GM19023 (cell line): Measurements from ENCODE around the gene UST.

Experiments
- ATAC-seq: cut with Tn5 transposase; IDR thresholded peaks from one replicate; pipeline ENCODE4 v1.9.1; 2021; ENCODE audit warnings: mild to moderate bottlenecking, moderate library complexity; ENCODE audit not compliant: unreplicated experiment

UST gene

DNA sequence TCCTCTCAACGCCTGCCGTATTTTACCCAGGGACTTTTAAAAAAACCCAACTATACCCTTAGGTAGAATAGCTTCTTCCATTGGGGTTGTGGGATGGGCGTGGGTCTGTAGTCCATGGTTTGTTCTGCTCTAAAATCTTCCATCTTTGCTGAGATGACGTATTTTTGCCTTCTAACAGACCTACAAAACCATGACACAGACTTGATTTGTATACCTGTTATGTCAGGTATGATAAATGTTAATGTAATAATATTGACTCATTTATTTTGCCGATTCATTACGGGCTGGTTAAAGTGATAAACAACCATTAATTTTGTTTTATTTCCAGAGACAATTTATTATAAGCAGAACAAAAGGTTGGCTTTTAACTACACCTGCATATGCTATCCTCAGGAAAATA, 48.7 kb downstream of the UST start:
- no peak for ATAC-seq

DNA sequence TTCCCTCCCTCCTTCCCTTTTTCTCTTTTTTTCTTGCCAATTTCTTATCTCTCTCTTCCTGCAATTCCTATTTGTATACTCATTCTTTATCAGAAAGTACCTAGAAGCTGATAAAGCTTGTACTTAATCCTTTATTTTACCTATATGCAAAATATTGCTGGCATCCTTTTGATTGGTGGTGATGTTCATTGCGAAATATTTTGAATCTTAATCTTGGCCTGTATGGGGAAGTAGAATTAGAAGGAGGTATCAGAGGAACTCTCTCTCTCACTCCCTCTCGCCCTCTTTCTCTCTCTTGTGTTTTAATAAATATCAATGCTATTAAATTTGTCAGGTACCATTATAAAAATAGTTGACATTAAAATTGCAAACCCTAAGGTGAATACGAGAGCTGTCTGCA, 52.8 kb downstream of the UST start:
- no peak for ATAC-seq

DNA sequence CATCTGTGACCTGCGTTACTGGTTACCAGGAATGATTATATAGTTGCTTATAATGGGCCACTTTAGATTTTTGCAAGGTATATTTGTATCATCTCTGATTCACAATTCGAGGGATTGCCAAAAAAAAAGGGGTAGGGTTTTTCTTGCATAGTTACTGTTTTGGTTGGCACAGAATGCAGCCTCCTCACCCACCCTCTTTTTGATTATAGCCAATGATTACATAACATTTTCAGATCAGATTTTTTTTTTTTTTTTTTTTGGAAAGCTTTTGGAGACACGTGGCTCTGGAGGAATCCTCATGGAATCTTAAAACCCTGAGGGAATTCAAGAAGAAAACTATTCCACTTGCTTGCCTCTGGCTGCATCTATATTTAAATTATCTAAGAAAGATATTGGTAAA, 53.7 kb downstream of the UST start:
- ATAC-seq = no peak

DNA sequence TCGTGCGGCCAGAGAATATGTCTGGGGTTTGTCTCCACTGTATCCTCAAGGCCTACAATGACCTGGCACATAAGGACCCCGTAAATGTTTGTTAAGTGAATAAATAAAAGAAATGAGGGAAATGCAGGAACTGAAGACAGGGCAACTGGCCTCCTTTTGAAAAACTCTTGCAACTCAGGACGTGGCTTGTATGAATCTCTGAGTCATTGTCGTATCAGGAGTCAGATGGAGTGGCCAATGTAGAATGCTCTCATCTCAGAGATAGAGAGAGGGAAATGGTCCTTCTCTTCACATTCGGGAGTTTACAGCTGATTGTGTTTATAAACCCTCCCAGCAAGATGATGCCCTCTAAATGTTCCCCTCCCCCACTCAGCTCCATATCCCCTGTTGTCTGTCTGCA, 57.1 kb downstream of the UST start:
- no peak for ATAC-seq

DNA sequence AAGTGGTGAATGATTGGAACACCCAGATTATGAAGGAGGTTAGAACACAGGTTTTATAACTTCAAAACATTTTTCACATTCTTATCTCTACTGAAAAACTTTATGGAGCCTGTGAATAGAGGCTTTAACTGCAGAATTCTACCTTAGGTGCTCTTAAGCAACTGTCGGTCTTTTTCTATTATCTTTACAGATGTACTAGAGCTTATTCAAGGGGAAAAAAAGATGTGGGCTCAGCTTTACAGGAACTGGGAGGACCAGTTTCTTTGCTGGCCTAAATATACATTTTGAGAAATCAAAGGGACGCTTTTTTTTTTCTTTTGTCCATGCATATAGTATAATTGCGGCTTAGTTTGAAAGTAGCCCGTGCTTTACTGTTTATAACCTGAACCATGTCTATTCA, 58.9 kb downstream of the UST start:
- no peak for ATAC-seq

DNA sequence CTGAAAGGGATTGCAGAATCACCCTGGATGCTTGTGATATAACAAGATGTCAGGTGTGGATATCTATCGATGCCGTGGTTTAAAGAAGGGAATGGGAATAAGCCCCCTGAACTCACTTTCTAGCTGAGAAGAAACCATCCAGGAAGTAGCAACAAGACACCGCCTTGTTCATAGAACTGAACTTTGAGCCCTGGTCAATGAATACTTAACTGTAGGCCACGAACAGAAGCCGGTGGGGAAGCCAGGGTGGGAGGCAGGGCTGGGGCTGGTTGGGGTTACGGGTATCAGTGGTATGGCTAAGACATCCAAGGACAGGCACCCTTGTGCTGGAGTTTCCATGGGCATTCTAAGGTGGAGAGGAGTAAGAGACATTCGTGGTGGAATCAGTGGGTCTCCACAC, 61.0 kb downstream of the UST start:
- ATAC-seq = no peak

DNA sequence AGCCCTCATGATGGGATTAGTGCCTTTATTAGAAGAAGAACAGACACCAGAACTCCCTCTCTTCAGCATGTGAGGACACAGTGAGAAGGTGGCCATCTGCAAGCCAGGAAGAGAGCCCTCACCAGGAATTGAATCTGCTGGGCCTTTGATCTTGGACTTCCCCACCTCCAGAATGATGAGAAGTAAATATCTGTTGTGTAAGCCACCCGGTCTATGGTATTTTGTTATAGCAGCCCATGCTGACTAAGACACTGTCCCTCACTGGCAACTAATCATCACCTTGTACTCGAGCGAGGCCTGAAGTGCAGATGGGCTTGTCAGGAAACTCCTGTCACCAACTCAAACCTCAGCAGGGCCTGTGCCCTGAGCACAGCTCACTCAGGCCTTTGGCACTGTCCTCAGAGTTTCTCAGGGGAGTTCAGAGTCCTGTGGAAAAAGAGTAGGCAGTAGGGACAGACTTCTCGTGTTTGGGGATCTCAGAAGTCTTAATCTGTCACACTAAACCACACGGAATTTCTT, 62.0 kb downstream of the UST start:
- no peak for ATAC-seq

DNA sequence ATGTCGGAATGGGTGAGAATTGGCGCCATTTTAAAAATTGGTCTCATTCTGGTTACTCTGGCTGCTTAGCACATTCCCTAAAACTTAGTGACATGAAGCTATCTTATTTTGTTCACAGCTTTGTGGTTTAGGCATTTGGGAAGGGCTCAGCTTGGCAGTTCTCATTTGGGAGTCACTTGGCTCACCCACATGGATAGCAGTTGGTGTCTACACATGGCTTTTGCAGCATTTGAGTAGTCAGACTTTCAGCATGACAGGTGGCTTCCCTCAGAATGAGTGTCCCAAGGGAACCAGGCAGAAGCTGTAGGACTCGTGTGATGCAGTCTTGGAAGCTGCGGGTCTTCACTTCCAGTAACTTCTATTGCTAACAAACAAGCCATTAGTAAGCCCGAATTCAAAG, 64.6 kb downstream of the UST start:
- no peak for ATAC-seq

DNA sequence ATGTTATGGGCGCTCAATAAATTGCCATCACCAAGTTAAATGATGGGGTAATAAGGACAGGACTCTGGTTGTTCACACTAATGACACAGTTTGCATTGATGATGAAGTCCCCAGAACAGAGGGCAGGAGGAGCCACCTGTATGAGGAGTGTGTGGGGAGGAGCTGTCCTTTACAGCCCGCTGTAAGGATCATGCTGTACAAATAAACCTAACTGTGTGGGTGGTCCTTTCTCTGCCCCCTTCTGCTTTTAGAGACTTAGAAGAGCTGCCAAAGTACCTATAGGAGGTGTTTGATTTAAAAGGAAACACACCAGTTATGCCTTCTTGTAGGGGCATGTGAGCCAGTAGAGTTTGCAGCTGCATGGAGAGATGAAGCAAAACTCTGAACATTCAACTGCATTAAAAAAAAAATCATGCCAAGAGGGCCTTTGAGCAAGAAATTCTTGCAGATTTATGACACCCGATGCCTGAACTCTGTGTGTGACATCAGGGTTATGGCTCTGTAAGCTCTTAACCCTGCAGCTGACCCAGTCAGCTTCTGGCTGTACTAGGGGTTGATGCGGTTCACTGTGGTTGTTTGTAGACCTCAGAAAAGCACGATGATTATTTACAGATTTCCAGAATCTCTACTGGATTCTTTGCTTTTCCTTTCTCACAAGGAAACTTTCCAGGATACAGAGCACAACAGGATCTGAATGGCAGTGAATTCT, 67.4 kb downstream of the UST start:
- no peak for ATAC-seq

DNA sequence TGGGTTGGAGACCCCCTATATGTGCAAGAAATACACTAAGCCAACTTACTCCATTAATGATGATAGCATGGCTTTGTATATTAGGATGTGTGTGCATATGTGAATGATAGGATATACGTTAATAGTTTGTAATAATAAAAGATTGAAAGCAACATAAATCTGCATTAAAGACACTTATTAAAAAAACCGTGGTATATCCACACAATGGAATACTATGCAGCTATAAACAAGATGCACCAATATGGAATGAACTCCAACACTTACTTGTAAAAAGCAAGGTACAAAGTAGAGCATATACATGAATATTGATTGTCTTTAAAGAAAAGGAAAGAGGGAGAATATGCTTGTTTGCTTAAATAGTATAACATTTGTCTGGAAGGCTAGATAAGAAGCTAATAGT, 68.0 kb downstream of the UST start:
- no peak for ATAC-seq

DNA sequence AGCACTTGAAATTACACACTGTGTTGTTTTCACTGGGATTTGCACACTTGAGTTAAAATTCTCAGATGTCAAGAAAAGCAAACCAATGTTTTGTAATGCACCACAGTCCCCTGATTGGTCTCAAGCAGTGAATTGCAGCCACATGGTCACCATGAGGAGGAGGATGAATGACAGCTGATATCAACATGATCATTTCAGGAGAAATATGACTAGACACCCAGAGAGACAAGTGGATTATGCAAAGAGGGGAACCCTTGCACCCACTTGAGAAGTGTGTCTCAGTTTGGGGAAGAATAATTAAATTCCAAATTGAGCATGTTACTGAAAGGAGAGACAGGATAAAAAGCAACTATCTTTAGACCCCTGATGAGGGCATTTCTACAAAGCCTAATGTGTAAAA, 69.3 kb downstream of the UST start:
- ATAC-seq = no peak

DNA sequence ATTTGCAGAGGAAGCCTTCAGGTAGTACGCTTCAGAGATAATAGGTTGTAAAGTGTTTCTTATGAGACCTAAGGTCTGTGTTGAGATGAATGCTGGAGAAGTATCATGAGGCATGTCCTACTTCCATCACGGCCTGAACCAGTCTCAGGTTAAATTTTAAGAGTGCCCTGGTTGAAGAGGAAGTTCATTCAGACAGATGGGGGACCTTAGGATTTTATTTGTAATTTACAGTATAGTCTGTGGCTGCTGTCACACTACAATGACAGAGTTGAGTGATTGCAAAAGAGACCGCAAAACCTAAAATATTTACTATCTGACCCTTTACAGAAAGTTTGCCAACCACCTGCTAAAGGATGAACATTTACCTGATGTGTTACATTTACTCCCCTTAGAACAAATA, 70.9 kb downstream of the UST start:
- ATAC-seq = no peak

DNA sequence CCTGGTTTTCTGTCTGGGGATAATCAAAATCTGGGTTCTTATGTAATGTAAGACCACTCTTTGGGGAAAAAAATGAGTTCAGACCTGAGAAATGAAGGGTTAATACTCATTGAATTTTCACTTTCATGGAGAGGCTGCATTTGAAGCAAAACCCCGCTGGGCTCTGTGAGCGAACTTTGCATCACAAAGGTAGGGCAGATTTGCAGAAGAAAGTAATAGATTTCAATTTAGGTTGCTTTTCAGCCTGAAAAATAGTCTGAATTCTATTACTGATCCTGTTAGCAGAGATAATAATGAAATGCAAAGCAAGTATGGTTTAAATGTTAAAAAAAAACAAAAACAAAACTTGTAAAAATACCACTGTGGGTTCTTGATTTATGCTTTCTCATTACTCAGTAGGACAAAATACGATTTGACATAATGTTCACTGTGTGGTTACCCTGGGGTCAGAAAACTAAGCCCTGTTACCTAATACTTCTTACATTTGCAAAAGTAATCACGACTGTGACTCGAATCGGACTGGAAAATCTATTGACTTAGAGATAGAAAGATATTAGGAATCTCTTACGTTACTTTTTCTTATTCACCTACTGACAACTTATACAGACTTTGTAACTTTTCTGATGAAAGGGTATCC, 72.2 kb downstream of the UST start:
- no peak for ATAC-seq

DNA sequence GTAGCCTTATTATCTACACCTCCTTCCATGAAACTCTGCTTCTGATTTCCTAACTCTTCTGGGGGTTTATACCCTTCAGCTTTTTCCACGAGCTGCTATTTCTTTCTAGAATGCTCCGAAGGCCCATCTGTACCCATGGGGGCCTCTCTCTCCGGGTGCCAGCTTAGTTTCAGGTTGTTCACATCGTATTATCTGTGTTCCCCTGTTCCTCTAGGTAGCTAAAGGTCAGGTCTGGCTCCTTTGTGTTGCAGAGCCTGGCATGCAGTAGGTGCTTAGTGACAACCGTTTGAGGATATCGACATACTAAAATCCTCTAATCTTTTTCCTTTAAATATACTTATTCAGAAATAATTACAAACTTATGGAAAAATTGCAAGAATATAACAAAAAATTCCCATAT, 73.0 kb downstream of the UST start:
- ATAC-seq = no peak

DNA sequence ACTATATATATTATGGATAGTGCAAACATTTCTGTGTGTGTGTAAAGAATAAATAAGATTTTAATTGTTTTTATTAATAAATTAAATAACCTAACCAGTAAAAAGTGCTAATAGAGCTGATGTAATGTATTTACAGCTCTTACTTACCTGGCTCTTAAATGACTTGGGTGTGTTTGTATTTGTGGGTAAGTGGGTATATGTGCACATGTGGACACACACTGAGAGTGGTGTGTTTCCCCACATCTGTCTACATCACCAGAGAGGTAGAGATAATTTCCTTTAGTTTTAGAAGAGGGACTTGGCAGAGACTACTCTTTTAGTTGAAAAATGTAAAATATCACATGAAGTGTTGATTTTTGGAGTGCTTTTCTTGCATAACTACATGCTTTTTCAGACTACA, 76.0 kb downstream of the UST start:
- no peak for ATAC-seq

DNA sequence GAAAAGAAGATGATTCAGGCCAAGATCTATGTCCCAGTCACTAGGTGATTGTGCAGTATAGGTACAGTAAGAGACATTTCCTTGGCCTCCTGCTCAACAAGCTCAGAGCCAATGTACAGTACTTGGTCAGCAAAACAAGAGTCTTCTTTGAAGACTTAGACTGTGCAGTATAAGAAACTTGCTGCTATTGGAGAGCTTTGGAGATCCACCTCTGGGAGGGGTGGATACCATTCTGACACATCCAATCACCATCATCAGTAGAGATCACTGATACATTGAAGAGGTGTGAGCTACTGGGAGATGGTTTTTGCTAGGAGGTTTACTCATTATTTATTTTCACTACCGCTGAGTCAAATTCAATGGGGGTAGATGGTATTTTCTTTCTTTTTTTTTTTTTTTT, 77.5 kb downstream of the UST start:
- ATAC-seq = no peak

DNA sequence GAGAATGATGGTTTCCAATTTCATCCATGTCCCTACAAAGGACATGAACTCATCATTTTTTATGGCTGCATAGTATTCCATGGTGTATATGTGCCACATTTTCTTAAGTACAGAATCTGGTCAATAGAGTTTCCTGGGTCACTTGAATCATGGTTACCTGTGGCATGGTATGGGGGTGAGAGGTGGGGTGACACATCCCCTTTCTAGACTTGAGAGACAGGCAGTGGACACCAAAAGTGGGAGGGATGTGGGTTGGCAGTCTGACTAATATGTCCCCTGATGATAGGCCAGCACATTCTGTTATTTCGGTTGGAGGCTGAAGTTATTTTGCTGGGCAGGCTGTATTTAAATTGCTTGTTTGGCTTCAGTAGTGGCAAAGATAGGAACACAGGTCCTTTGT, 78.1 kb downstream of the UST start:
- ATAC-seq = no peak

DNA sequence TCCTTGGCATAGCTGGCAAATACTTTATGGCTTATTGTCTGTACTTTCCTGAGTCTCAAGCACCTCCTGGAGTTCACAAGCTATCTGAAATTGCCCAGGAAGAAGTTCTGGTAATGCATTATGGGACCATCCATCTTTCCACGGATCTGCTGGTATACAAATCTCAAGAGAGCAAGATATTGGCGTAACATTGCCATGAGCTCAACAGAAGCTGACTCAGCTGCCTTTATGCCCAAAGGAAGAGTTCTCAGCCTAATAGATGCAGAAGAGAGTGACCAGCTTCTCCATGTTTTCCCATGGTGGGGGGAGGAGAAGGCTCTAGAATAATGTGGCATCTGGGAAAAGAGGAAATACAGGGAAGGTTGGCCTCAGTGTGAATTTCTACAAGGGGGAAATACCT, 78.7 kb downstream of the UST start:
- ATAC-seq = no peak

DNA sequence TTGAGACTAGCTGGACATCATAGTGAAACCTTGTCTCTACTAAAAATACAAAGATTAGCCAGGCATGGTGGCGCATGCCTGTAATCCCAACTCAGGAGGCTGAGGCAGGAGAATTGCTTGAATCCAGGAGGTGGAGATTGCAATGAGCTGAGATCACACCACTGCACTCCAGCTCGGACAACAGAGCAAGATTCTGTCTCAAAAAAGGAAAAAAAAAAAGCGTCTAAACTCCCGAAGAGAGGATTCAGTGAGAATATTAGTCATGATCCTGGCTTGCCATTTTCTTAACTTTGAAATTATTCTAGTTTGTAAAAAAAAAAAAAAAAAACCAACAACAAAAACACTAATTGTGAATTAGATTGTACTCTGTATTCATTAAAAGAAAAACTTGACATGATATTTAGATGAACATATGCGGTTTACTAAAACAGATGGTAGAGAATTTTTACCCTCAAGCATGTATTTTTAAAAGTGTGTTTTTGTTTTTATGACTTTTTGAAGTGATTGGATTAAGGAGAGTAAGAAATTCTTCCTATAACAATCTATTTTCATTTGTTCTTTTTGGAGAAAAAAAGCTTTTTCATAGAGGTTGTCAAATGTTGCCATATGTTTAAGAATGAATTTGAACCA, 80.7 kb downstream of the UST start:
- ATAC-seq = no peak

DNA sequence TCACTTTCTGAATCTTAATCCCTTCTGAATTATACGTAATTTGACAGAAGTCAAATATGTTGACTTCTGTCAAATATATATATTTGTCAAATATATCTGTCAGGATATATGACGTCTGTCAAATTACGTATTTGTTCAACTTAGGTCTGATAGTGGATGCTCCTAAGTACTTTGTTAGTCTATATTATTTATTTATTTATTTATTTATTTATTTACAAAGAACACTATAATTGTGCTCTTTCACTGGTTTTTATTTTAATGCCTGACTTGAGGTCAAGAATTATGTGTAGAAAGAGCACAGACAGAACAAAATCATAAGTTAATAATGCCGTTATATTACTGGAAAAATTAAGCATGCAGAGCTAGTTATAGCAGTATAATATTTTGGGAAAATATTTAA, 81.2 kb downstream of the UST start:
- no peak for ATAC-seq

DNA sequence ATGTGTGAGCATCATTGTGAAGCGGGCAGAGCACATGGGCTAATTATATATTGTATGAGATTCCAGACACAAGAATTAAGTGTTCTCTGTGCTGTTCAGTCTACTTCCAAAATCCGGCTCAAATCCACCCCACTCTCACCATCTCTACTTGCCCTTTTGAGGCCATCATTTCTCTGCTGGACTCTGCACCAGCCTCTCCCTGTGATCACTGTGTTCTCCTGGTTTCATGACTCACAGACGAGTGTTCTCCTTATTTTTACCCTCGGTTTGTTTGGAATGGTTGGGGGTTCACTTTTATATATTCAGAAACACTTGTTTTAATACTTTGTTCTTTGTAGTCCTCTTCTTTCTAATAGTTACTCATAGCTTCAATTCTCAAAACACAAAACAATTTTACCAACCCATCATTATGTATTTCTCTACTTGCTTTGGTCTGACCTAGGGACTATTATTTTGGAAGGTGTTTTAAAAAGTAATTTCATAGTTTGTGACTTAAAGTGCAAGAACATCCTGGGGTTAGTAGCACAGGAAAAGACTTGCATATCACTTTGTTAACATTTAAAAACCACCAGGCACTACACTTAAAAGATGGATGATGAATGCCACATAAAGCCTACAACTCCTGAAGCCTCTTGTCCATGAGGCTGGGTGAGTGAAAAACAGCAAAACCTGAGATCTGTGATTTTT, 82.7 kb downstream of the UST start:
- ATAC-seq = no peak

DNA sequence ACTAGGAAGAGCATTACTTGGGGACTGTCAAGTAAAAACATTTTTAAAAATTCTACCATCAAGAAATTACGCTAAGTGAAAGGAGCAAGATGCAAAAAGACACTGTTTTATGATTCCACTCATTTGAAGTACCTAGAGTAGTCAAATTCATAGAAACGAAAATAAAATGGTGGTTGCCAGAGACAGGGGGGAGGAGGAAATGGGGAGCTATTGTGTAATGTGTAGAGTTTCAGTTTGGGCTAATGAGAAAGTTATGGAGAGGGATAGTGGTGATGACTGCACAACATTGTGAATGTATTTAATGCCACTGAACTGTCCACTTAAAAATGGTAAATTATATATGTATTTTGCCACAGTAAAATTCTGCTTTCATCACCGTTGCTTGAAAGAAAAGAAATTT, 83.8 kb downstream of the UST start:
- no peak for ATAC-seq
